ENCODE results near the gene KLF15.

DNA sequence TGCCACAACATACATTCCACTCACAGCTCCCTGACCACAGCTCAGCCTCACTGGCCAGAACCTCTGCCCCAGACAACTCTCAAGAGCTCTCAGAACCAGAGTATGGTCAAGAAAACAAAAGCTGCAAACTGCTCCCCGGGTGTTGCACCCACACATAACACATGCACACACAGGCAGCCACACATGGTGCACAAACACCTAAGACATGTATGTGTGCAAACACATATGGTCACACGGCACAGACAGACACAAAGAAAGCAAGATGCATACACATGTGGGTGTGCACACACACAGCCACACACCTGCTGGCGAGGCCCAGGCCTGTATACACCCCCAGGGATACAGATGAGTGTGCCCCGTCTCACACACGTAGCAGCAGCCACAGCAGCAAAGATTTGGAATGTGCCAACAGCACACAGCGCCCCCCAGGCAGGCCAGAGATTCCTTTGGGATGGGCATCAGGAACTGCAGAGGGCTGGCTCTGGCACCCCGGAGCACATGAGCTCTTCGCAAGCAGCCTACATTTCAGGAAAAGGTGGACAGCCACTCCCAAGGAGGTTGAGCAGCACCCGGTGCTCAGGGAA lies 6.6 kb downstream of the KLF15 start:
- TF ChIP-seq FOXP1 (CRISPR knock-in tag; IDR thresholded peaks at IDR 0.05; ENCODE audit: borderline replicate concordance) (no peak), CTCF (IDR thresholded peaks at IDR 0.05) (no peak), MAX (CRISPR knock-in tag; IDR thresholded peaks at IDR 0.05) (no peak), CREB1 (CRISPR knock-in tag; IDR thresholded peaks at IDR 0.05) (no peak), FOXK1 (CRISPR knock-in tag; IDR thresholded peaks at IDR 0.05) (no peak)
- TF ChIP-seq, protein P1, sequence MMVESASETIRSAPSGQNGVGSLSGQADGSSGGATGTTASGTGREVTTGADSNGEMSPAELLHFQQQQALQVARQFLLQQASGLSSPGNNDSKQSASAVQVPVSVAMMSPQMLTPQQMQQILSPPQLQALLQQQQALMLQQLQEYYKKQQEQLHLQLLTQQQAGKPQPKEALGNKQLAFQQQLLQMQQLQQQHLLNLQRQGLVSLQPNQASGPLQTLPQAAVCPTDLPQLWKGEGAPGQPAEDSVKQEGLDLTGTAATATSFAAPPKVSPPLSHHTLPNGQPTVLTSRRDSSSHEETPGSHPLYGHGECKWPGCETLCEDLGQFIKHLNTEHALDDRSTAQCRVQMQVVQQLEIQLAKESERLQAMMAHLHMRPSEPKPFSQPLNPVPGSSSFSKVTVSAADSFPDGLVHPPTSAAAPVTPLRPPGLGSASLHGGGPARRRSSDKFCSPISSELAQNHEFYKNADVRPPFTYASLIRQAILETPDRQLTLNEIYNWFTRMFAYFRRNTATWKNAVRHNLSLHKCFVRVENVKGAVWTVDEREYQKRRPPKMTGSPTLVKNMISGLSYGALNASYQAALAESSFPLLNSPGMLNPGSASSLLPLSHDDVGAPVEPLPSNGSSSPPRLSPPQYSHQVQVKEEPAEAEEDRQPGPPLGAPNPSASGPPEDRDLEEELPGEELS (CRISPR knock-in tag; IDR thresholded peaks at IDR 0.05) = no peak

Data from WTC11 (cell line).